GM18505 (cell line): Measurements from ENCODE around the gene AK1.

ENCODE experiments used
- ATAC-seq: cut with Tn5 transposase; IDR thresholded peaks from one replicate; pipeline ENCODE4 v1.9.1; 2021; ENCODE audit not compliant: unreplicated experiment
- POLR2A ChIP-seq: IDR thresholded peaks from 4 replicates; pipeline ENCODE4 v1.6.1; 2011; ENCODE audit warnings: borderline replicate concordance; ENCODE audit not compliant: insufficient read depth, insufficient read length; ENCODE audit errors: extremely low read depth

Gene AK1

GRCh38 chr9:127877566-127877998 lies at the start of gene AK1:
Gene AK1 (minus strand): TSS chr9:127877675. CDS start chr9:127874617, 3,058 bp downstream.
- no peak for TF ChIP-seq POLR2A
- no peak for ATAC-seq

GRCh38 chr9:127926906-127927200 lies 49.4 kb upstream of the AK1 start:
- no peak for ATAC-seq
- no peak for TF ChIP-seq POLR2A

- ATAC-seq = no peak
- no peak for TF ChIP-seq POLR2A
These were observed 48.8 kb upstream of the AK1 start for GRCh38 chr9:127925959-127926905.

GRCh38 chr9:127924736-127925444 lies 47.4 kb upstream of the AK1 start:
- ATAC-seq = no peak
- no peak for TF ChIP-seq POLR2A

- no peak for TF ChIP-seq POLR2A
- no peak for ATAC-seq
These were observed 46.3 kb upstream of the AK1 start for GRCh38 chr9:127923771-127924170.

GRCh38 chr9:127923046-127923445 lies 45.6 kb upstream of the AK1 start:
- TF ChIP-seq POLR2A = no peak
- ATAC-seq = no peak

- TF ChIP-seq POLR2A = no peak
- ATAC-seq = no peak
These were observed 44.2 kb upstream of the AK1 start for GRCh38 chr9:127921557-127922120.

DNA sequence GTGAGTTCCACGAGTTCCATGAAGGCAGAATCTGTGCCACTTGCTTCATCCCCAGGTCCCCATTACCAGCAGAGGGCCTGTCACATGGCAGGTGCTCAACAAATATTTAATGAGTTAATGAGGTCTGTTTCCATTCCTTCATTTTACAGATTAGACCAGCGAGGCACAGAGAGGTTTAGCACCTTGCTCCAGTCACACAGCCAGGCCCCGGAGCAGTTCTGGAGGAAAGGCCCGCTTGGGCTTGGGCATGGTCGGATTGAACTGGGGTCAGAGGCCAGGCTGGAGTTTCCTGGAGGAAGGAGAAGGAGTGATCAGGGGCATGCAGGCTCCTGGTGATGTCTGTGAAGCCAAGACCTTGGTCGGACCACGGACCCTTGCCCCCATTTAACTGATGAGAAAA lies 43.3 kb upstream of the AK1 start:
- TF ChIP-seq POLR2A = no peak
- ATAC-seq = no peak

GRCh38 chr9:127919253-127919815 lies 41.9 kb upstream of the AK1 start:
- no peak for ATAC-seq
- TF ChIP-seq POLR2A = no peak

GRCh38 chr9:127918183-127919107 lies 41.0 kb upstream of the AK1 start:
- TF ChIP-seq POLR2A = no peak

DNA sequence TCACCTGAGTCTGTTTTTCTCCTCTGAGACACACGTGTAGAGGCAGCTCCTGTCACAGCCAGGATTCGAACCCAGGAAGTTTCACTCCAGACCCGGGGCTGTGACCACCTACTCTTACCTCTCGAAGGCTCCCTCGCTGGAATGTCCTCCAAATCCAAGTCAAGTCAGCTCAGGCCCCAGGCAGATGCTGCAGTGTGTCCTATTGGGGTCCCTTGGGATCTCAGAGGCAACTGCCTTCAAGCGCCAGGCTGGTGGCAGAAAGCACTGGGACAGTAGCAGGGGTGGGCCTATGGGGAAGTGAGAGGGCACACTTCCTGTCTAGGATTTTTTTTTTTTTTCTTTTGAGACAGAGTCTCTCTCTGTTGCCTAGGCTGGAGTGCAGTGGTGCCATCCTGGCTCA lies 40.1 kb upstream of the AK1 start:
- no peak for TF ChIP-seq POLR2A
- ATAC-seq = no peak

More at GRCh38 chr9:127918183-127919107, 41.0 kb upstream of the AK1 start:
- no peak for ATAC-seq
